ENCODE data around the gene ADGRB2.

The ADGRB2 gene

DNA sequence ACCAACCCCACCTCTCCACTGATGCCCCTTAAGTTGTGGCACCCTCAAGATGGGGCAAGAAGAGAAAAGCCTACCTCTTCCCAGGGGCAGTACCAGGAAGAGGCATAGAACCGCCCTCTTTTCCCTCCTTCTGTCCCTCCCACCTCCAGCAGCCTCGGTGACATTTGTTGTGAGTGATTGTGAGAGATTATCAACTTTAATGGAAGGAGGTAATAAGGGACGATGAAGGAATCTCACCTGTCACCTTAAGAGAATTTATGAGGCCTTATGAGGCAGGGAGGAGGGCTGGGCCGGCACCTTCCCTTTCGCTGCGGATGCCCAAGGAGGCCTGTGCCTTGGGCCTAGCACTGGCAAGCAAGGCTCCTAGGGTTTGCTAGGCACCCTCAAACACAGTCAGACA lies 1.4 kb upstream of the ADGRB2 start:
- peak in 1 of 58 donors; percentile 54 for DNase-seq

DNA sequence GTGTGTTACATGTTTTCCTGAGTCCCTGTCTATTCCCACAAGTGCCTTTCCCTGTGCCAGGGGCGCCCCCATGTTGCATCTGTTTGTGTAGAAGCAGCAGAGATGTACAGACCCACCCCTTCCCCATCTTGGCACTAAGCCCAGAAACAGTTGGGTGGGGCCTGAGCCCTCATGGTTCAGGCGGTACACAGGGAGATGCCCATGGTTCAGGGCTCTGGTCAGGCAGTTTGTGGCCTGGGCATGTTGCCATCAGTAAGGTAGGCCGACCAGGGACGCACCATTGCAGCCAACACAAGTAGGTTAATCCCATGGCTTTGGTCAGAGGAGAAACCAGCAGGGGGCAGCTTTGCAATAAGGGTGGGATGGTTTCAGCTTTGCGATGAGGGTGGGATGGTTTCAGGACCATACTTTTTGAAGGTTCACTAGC lies 914 bp upstream of the ADGRB2 start:
- peak in 37 of 58 donors; percentile 30 to 74 (median 52) for DNase-seq

DNA sequence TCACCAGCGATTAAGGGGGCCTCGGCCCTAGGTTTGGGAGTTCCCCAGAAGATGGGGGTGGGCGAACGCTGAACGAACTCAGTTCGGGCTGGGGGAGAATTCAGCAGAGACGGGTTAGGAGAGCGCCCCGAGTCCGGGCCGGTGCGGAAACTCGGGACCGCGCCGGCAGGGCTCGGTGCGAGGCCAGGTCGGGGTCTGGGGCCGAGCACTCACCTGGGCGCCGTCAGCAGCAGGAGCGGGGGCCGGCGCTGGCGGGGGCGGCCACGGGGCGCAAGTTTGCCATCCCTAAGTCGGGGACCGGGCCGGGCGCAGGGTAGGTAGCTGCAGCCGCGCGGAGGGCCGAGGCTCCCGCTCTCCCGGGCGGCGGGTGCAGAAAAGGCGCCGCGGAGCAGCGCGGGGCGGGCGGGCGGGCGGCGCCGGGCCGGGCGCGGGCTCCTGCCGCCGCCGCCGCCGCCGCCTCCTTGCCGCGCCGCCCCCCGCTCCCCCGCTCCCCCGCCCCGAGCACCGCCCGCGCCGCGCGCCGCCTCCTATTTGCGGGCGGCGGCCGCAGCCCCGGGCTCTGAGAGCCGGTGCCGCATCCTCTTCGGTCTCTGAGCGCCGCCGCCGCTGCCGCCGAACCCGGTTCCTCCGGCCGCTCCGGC lies 349 bp downstream of the ADGRB2 start:
- peak in 1 of 58 donors; percentile 58 for DNase-seq

DNA sequence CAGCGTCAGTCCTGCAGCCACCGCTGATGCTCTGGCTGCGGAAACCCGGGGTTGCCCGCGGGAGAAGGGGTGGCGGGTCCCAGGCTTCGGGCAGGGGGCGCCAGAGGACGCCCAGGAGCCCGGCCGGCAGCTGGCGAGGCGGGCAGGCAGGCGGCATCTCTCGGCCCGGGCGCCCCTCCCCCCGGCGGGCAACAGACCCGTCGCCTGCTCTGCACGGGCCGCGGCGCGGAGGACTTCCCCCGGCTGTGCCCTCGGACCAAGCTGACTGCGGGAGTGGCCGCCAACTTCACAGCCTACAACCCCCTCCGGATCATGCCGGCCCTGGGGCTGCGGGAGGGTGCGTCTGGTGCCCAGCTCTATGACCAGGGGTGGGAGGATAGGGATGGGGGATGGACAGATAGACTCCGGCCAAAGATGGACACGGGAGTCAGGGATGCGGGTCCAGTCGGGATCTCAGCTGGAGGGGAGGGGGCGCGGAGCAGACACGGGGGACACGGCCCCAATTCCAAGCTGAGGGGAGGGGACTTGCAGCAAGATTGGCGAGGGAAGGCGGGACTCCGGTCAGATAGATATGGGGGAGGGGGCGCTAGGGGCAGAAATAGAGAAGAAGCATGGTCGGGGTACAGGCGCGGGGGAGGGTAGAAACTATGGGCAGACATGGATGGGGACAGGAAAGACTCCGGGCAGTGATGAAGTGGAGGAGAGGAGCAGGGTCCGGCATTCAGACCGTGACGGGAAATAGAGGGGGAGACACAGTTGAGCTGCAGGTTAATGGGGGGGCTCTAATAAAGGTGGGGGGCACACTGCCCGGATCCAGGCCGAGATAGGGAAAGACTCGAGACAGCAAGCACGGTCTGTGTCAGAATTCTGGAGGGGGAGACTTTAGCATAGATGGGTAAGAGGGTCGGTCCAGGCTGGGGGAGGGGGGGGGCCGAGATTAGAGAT lies 1.1 kb downstream of the ADGRB2 start:
- DNase-seq = peak in 54 of 58 donors; percentile 21 to 86 (median 71)

DNA sequence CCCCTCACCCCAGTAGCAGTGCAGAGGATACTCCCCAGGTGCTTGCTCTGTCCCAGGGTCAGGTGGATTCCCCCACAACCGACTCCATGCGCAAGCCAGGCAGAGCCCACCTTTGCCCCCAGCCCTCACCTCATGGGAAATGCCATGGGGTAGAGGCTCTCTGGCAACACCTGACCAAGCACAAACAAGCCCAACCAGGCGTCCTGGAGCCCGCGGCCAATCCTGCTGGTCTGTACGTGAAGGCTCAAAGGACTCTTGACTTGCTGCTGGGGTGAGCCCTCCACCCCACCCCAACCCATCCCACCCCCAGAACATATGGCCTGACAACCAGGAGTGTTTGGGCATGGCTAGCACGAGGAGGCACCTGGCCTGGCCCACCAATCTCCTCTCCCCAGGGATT lies 1.8 kb downstream of the ADGRB2 start:
- no peak for DNase-seq

DNA sequence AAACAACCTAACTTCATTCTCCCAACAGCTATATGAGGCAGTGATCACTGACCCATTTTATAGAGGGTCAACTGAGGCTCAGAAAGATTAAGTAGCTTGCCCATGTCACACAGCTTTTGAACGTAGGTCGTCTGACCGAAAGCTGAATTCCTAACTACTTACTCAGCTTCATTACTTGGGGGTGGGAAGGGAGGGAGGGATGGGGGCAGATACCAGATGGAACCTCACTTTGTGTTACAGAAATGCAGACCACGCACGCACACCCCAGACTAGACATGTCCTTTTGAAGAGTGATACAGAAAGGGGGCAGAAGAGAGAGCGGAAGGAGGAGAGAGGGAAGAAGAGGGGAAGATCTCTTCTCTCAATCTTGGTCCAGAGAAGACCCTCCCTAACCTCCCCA lies 2.3 kb downstream of the ADGRB2 start:
- no peak for DNase-seq

DNA sequence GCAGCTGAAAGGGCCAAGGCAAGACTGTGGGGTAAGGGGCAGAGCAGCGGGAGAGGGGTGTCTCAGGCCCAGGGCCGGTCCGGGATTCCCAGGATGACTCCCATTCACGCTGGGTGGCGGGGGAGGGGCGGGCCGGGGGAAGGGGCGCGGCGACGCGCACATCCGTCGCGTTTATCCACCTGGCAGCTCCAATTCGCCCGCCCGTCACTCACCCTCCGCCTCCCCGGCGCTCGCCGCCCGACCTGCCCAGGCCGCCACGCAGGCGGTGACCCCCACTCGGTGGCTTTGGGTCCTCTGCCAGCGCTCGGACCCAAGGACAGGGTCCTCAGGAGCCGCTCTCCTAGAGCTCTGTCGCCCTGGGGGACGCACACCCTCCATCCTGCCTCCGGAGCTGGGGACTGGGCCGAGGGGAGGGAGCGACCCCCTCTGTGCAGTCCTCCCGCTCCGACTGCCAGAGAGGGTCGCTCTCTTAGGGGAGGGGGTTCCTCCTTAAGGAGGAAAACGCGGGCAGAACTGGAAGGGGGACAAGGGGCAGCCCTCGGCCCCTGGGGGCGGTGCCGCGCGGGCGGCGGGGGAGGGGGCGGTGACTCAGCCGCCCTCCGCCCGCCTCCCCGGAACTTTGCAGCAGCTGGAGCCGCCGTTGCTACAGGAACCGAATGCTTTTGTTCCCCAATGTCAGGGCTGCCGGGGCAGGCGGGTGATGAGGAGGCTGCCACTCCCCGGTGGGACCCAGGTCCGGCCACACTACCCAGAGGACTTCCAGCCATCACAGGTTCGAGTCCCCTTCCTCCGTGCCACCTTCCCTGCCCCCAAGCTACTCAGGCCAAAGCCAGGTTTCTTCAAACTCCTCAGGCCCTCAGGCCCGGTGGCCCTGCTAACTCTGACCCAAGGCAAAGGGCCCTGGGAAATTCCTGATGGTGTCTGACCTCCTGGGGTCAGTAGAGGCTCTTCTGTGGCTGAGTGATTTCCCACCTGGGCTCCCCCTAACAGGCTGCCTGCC lies 3.4 kb downstream of the ADGRB2 start:
- DNase-seq = peak in 41 of 58 donors; percentile 15 to 70 (median 42)

DNA sequence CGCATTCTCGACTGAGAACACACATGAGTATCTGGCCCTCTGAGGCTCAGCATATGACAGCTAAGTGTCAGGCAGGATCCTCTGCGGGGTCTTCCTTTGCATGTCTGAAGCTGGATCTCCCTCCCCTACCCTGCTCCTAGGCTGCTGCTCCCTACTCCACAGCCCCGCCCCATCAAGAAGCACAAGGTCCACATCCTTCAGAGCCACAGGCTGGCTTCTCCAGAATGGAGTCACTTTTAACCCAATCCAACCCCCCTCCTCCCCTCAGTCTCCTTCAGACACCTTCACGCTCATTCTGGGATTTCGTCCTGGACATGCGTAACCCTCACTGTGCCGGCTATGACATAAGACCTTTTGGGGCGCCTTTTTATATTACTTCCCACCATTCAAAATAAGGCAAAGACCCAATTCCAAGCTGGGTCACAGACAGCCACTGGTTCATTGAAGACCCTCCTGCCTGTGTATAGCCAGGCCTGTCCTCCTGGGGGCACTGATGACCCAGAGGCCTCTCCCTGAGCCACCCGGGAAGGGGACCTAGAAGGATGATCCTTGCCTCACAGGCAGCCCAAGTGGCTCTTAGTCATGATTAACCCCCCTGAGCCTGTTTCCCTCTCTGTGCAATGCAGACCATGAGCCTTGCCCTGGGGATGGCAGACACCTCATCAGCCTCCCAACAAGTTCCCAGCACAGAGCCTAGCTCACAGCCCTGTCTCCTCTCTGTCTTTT lies 4.7 kb downstream of the ADGRB2 start:
- DNase-seq = no peak

DNA sequence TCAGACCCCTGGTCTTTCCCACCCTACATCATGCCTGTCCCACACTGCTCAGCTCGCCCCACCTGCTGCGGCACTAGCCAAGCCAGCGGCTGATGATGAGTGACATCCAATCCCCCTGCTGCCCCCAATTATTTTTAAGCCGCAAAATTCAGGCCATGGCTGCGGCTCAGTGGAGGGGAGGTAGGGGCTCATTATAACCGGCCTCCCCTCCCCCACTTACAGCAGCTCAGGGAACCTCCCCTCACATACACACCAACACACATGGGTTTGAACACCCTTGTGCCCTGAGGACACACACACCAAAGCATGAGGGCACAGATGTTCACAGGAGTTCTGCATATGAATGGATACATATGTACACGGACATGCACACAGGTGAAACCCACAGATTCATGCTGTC lies 5.3 kb downstream of the ADGRB2 start:
- DNase-seq = no peak

DNA sequence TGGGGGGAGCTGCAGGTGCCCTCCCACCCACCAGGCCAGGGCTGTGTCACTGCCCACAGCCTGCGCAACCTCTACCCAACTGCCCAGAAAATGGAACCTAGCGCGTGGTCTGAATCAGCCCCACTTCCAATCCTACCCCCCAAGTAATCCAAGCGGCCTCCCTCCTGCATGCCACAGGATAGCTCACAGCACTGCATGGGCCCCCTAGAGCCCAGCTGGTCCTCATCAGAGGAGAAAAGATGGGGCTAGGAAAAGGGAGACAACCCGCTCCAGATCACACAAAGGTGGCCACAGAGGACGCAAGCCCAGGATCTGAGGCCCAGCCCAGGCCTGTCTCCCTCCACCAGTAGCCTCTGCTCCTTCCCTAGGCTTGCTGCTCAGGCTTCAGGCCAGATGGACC lies 6.2 kb downstream of the ADGRB2 start:
- DNase-seq = no peak

DNA sequence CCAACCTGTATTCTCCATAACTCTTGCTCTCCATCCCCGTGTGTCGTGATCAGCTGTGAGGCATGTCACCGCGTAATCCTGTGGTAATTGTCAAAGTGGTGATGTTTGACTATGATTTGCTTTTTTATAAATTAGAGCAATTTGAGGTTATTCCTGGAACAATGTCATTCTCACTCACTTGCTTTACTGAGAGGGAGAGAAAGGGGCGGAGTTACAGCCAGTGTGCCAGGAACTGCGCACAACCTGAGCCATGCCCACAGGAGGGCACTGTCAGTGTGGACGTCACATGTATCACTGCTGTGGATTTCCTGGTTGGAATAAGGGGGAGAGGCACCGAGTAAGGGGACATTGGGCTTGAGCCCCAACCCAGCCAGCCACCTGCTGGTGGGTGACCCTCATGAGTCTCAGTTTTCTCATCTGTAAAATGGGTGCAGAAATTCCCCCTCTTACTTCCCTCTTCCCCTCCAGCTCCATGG lies 6.9 kb downstream of the ADGRB2 start:
- DNase-seq = peak in 7 of 58 donors; percentile 12 to 34 (median 26)

DNA sequence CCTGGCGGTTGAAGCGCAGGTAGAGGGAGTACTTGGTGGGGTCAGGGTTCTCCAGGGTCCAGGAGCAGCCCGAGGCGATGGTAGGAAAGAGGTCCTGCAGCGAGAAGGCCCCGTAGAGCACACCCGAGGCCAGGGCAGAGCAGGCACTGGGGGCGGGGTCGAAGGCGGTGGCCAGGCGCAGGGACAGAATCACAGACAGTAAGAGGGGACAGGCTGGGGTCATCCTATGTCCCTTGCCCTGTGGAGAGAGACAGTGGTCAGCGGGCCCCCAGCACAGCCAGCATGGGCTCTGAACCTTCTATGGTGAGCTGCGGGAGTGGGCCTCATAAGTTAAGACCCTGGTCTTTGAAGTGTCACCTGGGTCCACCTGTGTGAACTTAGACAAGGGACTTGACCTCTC lies 7.6 kb downstream of the ADGRB2 start:
- DNase-seq = no peak

DNA sequence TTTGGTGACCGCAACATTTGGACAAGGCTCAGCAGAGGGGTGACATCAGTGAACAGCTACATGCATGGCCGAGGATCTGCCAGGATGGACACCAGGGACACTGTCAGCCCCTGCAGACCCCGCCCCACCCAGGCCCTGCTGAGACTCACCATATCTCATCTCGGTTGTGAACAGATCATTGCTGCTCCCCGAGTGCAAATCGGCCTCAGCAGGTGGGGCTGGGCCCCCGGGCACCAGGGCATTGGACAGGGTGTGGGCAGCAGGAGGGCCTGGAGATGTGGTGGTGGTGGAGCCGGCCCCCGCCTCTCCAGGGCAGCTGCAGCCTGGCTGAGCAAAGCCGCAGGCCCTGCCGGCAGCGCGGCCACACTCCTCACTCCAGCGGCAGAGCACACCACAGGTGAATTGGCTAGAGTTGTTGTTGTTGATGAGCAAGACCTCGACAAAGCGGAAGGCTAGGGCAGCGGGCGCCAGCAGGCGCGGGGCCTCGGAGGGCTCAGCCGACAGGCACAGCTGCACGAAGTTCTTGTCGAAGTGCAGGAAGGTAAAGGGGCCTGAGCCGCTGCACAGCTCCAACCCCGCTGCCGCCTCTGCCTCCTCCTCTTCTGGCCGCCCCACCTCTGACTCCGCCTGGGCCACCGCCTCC lies 8.2 kb downstream of the ADGRB2 start:
- no peak for DNase-seq

DNA sequence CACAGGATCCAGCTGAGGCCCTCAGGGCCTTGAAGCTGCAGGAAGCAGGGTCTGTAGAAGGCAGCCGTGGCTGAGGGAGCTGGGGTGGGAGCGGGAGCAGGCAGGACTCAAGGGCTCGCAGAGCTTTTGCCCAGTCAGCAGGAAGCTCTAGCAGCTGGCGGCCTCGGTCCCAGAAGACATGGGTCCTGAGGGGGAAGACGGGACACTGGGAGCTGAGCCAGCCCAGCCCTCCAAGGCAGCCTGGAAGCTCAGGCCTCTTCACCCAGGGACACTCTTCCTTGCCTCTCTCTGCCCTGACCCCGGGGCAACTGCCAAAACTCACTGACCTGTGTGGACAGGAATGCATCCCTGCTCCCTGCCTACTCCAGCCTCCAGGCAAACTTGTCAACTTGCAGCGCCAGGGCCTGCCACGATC lies 8.9 kb downstream of the ADGRB2 start:
- DNase-seq = peak in 6 of 58 donors; percentile 12 to 28 (median 23)

DNA sequence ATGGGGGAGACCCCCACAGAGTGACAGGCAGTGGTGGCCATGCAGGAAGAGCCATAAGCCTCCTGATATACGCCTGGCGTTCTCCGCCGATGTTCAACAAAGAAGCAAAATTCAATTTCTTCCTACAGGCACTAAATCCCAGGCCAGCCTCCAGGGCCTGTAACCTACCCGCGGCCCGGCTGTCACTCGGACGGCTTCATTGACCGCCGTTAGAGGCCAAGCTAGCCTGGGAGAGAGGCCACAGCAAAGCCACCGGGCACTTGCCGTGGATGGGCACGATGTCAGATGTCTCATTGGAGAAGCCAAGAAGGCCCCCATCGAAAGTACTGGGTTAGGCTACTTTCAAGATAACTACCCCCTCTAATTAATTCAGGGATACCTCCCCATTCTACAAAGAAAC lies 9.7 kb downstream of the ADGRB2 start:
- no peak for DNase-seq

DNA sequence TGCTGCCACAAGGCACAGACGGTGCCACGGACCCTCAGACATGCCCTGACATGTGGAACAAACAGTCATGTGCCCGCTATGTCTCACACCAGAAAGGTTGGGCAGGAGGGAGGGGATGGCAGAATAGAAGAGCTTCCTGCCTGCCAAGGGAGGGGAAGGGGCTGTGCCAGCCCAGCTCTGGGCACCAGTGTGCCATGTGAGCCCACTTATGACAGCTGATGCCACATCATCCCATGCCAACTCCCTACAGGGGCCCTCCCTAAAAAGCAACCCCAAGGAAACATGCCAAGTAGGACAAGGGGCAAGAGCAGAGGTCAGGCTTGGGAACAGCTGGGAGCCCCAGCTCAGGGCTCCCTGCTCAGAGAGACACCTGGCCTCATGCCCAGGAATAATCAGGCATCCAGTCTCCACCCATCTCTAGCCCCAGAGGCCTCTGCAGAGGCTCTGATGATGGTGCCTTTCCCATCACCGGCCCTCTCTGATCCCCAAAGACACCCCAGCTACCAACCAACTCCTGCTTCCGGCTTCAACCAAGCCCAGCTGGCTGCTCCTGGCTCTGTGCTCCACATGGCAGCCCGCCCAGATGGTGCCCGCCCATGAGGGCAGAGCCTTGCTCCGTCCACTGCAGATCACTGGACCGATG lies 10.3 kb downstream of the ADGRB2 start:
- peak in 57 of 58 donors; percentile 26 to 94 (median 86) for DNase-seq

DNA sequence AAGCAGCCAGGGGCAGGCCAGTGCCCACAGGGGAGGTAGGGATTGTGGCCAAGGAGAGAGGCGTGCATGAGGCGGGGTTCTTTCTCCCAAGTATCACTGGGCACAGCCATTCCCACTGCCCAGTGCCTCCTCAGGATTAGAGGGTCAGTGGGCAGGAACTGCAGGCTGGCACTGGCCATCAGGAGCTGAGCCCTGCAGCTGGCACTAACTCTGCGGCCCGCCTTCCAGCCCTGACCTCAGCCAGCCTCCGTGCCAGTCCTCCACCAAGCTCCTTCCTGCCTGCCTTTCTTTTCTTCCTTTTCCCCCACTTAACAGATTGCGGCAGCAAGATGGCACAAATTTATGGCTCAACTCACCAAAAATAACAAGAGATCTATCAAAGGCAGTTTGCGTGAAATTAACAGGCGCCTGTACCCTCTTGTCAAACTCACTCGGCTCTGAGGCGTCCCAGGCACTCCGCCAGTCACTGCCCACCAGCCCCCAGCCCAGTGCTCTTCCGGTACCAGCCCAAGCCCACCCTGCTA lies 11.1 kb downstream of the ADGRB2 start:
- peak in 48 of 58 donors; percentile 15 to 81 (median 50) for DNase-seq

DNA sequence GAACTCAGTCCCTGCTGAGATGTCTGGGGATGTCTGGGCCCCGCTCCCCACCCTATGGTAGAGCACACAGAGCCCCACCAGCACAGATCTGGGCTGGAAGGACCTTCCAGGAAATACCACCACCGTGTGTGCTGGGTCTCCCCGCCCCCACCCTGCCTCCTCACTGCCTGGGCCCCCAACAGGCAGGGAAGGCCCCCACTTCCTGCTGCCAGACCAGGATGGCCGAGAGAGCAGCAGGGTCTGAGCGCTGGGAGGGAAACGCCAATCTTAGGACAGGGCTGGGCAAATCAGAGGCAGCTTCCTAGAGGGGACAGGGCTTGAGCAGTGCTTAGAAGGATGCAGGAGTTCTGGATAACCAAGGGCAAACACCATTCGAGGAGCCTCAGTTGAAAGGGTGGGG lies 11.9 kb downstream of the ADGRB2 start:
- DNase-seq = no peak

DNA sequence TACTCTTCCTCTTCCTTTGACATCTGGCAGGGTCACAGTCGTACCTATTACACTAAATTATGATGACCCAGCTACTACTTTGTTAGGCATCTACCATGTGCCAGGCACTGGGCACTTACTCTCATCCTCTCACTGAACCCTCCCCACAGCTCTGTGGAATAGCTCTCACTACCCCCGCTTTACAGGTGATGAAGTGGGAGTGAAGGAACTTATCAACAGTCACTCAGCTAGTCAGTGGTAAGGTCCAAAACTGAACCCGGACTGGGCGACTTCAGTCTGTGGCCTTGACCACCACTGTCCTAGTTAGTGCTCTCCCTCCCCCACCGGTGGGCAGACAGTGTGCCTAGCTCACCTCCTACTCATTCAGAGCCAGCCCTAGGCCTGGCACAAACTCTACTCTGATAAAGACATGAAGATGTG lies 12.3 kb downstream of the ADGRB2 start:
- DNase-seq = no peak

Measured in anterior cingulate cortex (tissue), 58 donors.